SJSA1 (cell line): ENCODE measurements around the gene OCSTAMP. TPM values are rescaled to one million over a fixed set of nuclear protein-coding genes. Genes with fewer than 3 reads are reported as not detected.

Experiments
- DNase-seq, 2 experiments: peaks; one replicate each; pipeline ENCODE4 v3.0.0-alpha.2; 2015 to 2020; ENCODE audit warnings: low spot score in 2 of 2, low read depth in 1 of 2
- H3K27ac ChIP-seq: fragments of 250-450 bp; sonication (Bioruptor Pico); 2 replicates; pipeline ENCODE4 v1.5.1; 2020; ENCODE audit warnings: mild to moderate bottlenecking, moderate library complexity
- H3K27me3 ChIP-seq: fragments of 250-450 bp; sonication (Bioruptor Pico); replicated peaks from 2 replicates; pipeline ENCODE4 v1.5.1; 2020; ENCODE audit warnings: mild to moderate bottlenecking, moderate library complexity
- H3K36me3 ChIP-seq: fragments of 250-450 bp; sonication (Bioruptor Pico); 2 replicates; pipeline ENCODE4 v1.5.1; 2020; ENCODE audit warnings: mild to moderate bottlenecking
- H3K4me1 ChIP-seq: fragments of 250-450 bp; sonication (Bioruptor Pico); replicated peaks from 2 replicates; pipeline ENCODE4 v1.6.1; 2021; ENCODE audit warnings: mild to moderate bottlenecking
- H3K4me3 ChIP-seq: fragments of 250-450 bp; sonication (Bioruptor Pico); 2 replicates; pipeline ENCODE4 v1.5.1; 2020; ENCODE audit warnings: mild to moderate bottlenecking
- H3K9me3 ChIP-seq: fragments of 250-450 bp; sonication (Bioruptor Pico); replicated peaks from 2 replicates; pipeline ENCODE4 v1.5.1; 2020; ENCODE audit warnings: mild to moderate bottlenecking
- total RNA-seq: library from RNA; depleted of rRNA; stranded (reverse); fragments of >200 nt; shearing (Covaris generic); gene quantifications from 2 replicates; pipeline ENCODE4 v1.2.3, GENCODE V29; 2014

Gene OCSTAMP
- total RNA-seq, 1 experiment from 2014 or later: not detected

GRCh38 chr20:46541229-46541935, 9.1 kb downstream of the OCSTAMP start:
- no peak overlapping the region for H3K27ac ChIP-seq
- no peaks in the 10 kb centered on the region for H3K36me3 ChIP-seq
- no peaks in the 10 kb centered on the region for H3K9me3 ChIP-seq
- H3K4me1 ChIP-seq: no peaks in the 10 kb centered on the region
- peaks cover 2% of the 10 kb centered on the region; the same call in 1 of the 2 replicates for H3K27me3 ChIP-seq
- DNase-seq: no peak
- H3K4me3 ChIP-seq: no peak overlapping the region

GRCh38 chr20:46539113-46539512, 11.3 kb downstream of the OCSTAMP start:
- Histone ChIP-seq H3K4me1 (no peaks in the 10 kb centered on the region), H3K4me3 (no peak overlapping the region), H3K9me3 (no peaks in the 10 kb centered on the region), H3K27ac (no peak overlapping the region), H3K36me3 (no peaks in the 10 kb centered on the region), H3K27me3 (peaks cover 2% of the 10 kb centered on the region; the same call in 1 of the 2 replicates)
- no peak for DNase-seq

GRCh38 chr20:46530640-46531039, 19.8 kb downstream of the OCSTAMP start:
- Histone ChIP-seq H3K27me3 (no peaks in the 10 kb centered on the region), H3K36me3 (no peaks in the 10 kb centered on the region), H3K4me3 (no peak overlapping the region), H3K27ac (no peak overlapping the region), H3K9me3 (no peaks in the 10 kb centered on the region), H3K4me1 (no peaks in the 10 kb centered on the region)
- DNase-seq: no peak

GRCh38 chr20:46523696-46524328, 26.6 kb downstream of the OCSTAMP start:
- Histone ChIP-seq H3K27ac (no peak overlapping the region), H3K4me1 (no peaks in the 10 kb centered on the region), H3K36me3 (no peaks in the 10 kb centered on the region), H3K9me3 (no peaks in the 10 kb centered on the region), H3K4me3 (no peak overlapping the region), H3K27me3 (no peaks in the 10 kb centered on the region)
- no peak for DNase-seq

GRCh38 chr20:46523108-46523507, 27.3 kb downstream of the OCSTAMP start:
- Histone ChIP-seq H3K4me1 (no peaks in the 10 kb centered on the region), H3K27me3 (no peaks in the 10 kb centered on the region), H3K36me3 (no peaks in the 10 kb centered on the region), H3K9me3 (no peaks in the 10 kb centered on the region), H3K27ac (no peak overlapping the region), H3K4me3 (no peak overlapping the region)
- DNase-seq: no peak

GRCh38 chr20:46520976-46521579, 29.4 kb downstream of the OCSTAMP start:
- Histone ChIP-seq H3K4me3 (no peak overlapping the region), H3K4me1 (no peaks in the 10 kb centered on the region), H3K27ac (no peak overlapping the region), H3K9me3 (no peaks in the 10 kb centered on the region), H3K27me3 (no peaks in the 10 kb centered on the region), H3K36me3 (no peaks in the 10 kb centered on the region)
- DNase-seq: peak in 1 of 2 experiments; percentile 1

- Histone ChIP-seq H3K4me1 (no peaks in the 10 kb centered on the region), H3K27me3 (no peaks in the 10 kb centered on the region), H3K27ac (no peak overlapping the region), H3K36me3 (no peaks in the 10 kb centered on the region), H3K4me3 (no peak overlapping the region), H3K9me3 (no peaks in the 10 kb centered on the region)
- no peak for DNase-seq
Observed at GRCh38 chr20:46520540-46520939, 29.9 kb downstream of the OCSTAMP start.

GRCh38 chr20:46519471-46520068, 30.9 kb downstream of the OCSTAMP start:
- H3K36me3 ChIP-seq: no peaks in the 10 kb centered on the region
- H3K4me1 ChIP-seq: no peaks in the 10 kb centered on the region
- H3K27ac ChIP-seq: no peak overlapping the region
- no peaks in the 10 kb centered on the region for H3K27me3 ChIP-seq
- DNase-seq: no peak
- no peaks in the 10 kb centered on the region for H3K9me3 ChIP-seq
- H3K4me3 ChIP-seq: no peak overlapping the region

GRCh38 chr20:46512943-46513844, 37.3 kb downstream of the OCSTAMP start, which contains the start of gene ZNF334:
TSS of gene ZNF334 (minus strand) at chr20:46513559. CDS start at chr20:46512102, 1,457 bp downstream.
- H3K36me3 ChIP-seq: no peaks in the 10 kb centered on the region
- no peak within 1 kb of the TSS for H3K27ac ChIP-seq
- H3K4me1 ChIP-seq: no peaks in the 10 kb centered on the region
- DNase-seq: no peak
- H3K9me3 ChIP-seq: no peaks in the 10 kb centered on the region; the same call in 1 of the 2 replicates
- H3K4me3 ChIP-seq: peak within 1 kb of the TSS; percentile 33
- peaks cover 4% of the 10 kb centered on the region for H3K27me3 ChIP-seq

- Histone ChIP-seq H3K4me1 (no peaks in the 10 kb centered on the region), H3K27ac (no peak overlapping the region), H3K9me3 (peaks cover 7% of the 10 kb centered on the region; the same call in 1 of the 2 replicates), H3K4me3 (no peak overlapping the region), H3K36me3 (no peaks in the 10 kb centered on the region), H3K27me3 (peaks cover 4% of the 10 kb centered on the region)
- no peak for DNase-seq
Observed at GRCh38 chr20:46509523-46509922, 40.9 kb downstream of the OCSTAMP start.

- Histone ChIP-seq H3K4me1 (no peaks in the 10 kb centered on the region), H3K4me3 (no peak overlapping the region), H3K36me3 (no peaks in the 10 kb centered on the region), H3K27ac (no peak overlapping the region), H3K27me3 (peaks cover 4% of the 10 kb centered on the region), H3K9me3 (peaks cover 7% of the 10 kb centered on the region; the same call in 1 of the 2 replicates)
- DNase-seq: no peak
Observed at GRCh38 chr20:46507760-46508407, 42.6 kb downstream of the OCSTAMP start.

GRCh38 chr20:46505506-46505905, 44.9 kb downstream of the OCSTAMP start:
- H3K27me3 ChIP-seq: no peaks in the 10 kb centered on the region
- H3K4me3 ChIP-seq: no peak overlapping the region
- H3K36me3 ChIP-seq: no peaks in the 10 kb centered on the region
- no peaks in the 10 kb centered on the region for H3K4me1 ChIP-seq
- DNase-seq: no peak
- H3K27ac ChIP-seq: no peak overlapping the region
- H3K9me3 ChIP-seq: peaks cover 16% of the 10 kb centered on the region; the same call in 1 of the 2 replicates

GRCh38 chr20:46501961-46502360, 48.5 kb downstream of the OCSTAMP start:
- DNase-seq: no peak
- Histone ChIP-seq H3K4me3 (no peak overlapping the region), H3K9me3 (peaks cover 13% of the 10 kb centered on the region; the same call in 1 of the 2 replicates), H3K36me3 (no peaks in the 10 kb centered on the region), H3K4me1 (no peaks in the 10 kb centered on the region), H3K27me3 (no peaks in the 10 kb centered on the region), H3K27ac (no peak overlapping the region)
